ENCODE data around the gene EEF1G.

The EEF1G gene

GRCh38 chr11:62539238-62539925 is 34.3 kb downstream of the EEF1G start:
- DNase-seq (ENCODE audit: low spot score) = no peak

DNA sequence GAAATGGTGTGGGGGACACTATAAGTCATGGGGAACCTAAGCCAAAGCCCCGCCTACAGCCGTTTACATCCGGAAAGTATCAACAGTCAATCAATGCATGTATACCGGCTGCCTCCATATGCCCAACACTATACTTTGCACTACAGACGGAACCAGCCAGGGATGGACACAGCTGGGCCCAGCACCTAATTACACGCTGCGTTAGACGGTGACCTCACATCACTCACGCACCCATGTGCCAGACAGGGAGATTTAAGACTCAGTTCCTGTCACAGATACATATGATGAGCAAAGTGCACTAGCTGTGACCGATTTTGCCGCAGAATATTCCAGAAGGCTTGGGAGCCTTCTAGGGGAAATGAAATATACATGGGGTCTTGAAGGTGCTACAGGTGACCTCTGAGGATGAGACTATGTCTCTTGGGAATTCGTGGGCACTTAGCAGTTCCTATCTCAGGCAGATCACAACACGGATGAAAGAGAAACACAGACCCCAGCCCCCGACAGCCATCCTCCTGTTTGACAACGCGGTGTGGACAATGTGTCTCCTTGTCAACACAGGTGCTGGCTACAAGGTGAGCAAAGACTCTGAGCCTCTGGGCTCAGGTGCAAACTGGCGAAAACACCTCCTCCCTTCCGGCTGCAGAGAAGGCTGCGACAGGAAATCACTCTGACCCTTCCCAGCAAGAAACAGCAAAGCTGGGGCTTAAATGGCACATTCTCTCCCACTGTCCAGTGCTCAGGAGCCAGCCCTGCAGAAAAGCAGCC is 35.0 kb downstream of the EEF1G start:
- DNase-seq (ENCODE audit: low spot score) = no peak

GRCh38 chr11:62536301-62536957 is 37.3 kb downstream of the EEF1G start:
- DNase-seq (ENCODE audit: low spot score) = no peak

DNA sequence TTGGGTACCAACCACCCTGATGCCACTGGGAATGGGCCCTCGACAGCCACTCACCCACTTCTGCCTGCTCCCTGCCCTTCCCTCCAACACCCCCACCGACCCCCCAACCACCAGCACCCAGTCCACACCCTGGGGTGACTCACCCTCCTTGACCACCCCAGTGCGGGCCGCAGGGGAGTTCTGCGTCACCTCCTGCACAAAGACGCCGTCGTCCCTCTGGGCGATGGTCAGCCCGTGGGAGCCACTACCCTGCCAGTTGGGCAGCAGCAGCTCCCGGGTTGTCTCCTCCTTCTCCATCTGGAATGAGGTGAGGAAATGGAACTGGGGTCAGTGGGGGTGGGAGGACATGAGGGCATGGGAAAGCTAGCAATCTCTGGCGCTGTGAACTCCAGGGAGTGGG is 37.9 kb downstream of the EEF1G start:
- DNase-seq (ENCODE audit: low spot score) = no peak

DNA sequence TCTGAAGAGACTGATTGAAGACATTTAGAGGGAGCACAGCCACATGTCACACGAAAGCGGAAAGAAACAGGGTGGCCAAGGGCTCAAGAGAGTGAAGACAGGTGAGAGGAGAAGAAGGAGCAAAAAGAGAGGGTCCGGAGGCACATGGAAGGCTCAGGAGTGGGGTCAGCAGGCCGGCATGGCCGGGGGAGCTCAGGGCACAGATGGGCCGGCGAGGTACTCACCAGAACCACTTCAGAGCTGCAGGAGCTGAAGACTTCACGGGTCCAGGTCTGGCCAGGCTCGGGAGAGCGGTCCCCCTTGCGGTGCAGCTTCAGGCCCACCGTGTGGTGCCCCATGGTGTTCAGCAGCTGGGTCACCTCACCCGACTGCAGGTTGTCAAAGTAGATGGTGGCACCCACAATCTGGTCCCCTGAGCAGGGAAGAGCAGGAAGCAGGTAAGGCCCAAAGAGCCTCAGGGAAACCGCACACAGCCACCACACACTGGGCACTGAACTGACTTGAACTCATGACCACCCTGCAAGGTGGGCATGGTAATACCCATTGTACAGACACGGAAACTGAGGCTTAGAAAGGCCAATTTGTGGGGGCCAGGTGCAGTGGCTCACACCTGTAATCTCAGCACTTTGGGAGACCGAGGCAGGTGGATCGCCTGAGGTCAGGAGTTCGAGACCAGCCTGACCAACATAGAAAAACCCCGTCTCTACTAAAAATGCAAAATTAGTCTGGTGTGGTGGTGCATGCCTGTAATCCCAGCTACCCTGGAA is 38.7 kb downstream of the EEF1G start:
- no peak for DNase-seq (ENCODE audit: low spot score)

DNA sequence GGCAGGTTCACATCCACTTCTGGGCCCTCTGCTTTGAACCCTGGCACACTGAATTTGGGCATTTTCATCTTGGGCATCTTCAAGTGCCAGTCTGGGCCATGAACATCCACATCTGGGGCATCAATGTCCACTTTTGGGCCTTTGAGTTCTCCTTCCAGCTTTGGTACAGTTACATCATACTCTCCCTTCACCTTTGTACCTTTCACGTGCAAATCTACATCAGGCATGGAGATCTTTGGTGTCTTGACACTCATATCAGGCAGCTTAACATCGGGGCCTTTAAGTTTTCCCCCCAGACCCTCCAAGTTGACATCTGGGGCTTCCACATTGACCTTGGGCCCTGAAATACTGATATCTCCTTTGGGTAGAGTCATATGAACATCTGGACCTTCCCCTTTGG is 41.6 kb downstream of the EEF1G start:
- no peak for DNase-seq (ENCODE audit: low spot score)

GRCh38 chr11:62516736-62517371 is 56.8 kb downstream of the EEF1G start:
- no peak for DNase-seq (ENCODE audit: low spot score)

GRCh38 chr11:62514151-62514550 is 59.5 kb downstream of the EEF1G start:
- no peak for DNase-seq (ENCODE audit: low spot score)

DNA sequence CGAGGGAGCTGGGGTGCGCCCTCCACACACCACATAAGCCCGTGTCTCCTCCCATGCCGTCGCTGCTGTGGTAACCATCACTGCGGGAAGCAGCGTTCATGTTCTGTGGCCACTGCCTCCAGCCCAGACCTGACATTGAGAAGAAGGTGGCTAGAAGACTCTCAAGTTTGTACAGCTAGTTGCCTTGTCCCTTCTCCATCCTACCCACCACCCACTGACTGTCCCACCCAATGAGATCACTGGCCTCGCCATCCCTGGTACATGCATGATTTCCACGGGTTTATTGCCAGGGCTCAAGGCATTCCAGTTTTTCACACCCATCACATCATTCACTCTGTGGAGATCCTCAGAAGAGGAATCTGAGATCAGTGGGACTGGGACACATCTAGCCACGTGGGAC is 60.1 kb downstream of the EEF1G start:
- no peak for DNase-seq (ENCODE audit: low spot score)

DNA sequence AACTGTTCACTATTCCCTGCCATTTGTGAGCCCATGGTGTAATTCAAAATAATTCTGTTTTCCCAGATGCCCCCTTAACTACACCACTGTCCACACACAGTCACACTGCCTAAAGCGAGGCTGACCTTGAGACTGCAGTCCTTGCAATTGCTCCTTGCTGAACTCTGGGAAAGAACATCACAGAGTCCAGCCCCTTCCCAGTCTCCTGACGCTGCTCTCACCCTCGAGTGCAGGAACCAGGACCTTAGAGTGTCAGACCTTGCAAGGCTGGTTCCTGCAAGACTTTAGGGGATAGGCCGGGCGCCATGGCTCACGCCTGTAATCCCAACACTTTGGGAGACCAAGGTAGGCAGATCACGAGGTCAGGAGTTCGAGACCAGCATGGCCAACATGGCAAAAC is 60.7 kb downstream of the EEF1G start:
- DNase-seq (ENCODE audit: low spot score) = no peak

Measured in germinal center (tissue), 1 donor.